GM12874 (cell line): Measurements from ENCODE around the gene CNTN5.

Experiments
- CTCF ChIP-seq: IDR thresholded peaks from 2 replicates; pipeline ENCODE4 v1.5.1; 2011; ENCODE audit warnings: low read depth, mild to moderate bottlenecking, control low read depth, low read length, moderate library complexity; ENCODE audit not compliant: insufficient read depth

Gene CNTN5

DNA sequence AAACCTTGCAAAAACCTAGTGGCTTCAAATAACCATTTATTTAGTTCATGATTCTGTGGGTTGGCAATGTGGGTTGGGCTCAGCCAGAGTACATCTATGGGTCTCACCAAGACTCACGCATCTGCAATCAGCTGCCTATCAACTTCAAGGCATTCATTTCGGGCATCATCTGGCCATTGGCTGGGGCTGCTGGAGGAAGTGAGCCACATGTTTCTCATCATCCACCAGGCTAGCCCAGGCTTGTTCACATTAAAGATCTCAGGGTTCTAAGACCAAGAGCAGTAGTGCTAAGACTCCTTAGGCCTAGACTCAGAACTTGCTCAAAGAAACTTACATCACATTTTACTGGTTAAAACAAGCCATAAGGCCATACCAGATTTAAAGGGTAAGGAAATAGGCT is 1187.5 kb downstream of the CNTN5 start:
- no peak for TF ChIP-seq CTCF

GRCh38 chr11:100214791-100215190 is 1194.0 kb downstream of the CNTN5 start:
- TF ChIP-seq CTCF, result no peak

- TF ChIP-seq CTCF, result no peak
These were observed 1200.1 kb downstream of the CNTN5 start for GRCh38 chr11:100220801-100221200.

DNA sequence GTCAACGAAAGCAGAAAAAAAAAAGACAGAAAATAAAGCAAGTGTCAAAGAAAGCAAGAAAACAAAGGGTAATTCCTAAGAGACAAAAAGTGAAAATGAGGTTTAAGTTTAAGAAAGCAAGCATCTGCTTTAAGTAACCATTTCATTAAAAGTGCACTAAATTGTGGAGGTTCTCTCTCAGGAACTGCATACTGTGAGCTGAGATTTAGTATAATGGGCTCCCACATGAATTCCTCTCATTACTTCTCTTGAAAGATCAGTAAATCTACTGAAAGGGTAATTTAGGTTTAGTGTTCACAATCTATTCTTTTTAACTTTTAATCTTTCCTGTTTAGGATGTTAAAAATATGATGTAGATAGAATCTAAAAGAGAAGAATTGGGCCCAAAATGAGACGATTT is 1201.0 kb downstream of the CNTN5 start:
- no peak for TF ChIP-seq CTCF

- TF ChIP-seq CTCF, result no peak
These were observed 1203.8 kb downstream of the CNTN5 start for GRCh38 chr11:100224541-100225034.

- no peak for TF ChIP-seq CTCF
These were observed 1208.3 kb downstream of the CNTN5 start for GRCh38 chr11:100229086-100229485.

GRCh38 chr11:100232006-100232405 is 1211.3 kb downstream of the CNTN5 start:
- no peak for TF ChIP-seq CTCF

DNA sequence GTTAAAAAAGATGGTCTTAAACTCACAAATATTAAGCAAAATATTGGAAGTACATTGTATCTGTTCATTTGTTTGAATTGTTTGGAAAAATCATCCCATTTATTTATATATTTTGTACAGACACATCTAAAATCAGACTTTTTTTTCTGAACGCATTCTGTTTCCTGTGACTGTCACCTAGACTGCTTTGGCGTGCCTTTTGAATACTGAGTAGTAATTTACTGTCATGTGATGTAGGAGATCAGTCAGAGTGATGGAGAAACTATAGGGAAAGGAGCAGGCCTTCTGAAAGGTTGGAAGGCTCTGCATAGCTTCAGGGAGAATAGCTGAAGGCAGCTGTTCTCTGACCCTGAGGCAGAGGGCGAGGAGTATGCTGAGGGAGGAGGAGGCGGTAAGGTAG is 1214.3 kb downstream of the CNTN5 start:
- TF ChIP-seq CTCF, result no peak
